Smooth muscle cell (in vitro differentiated cells): ENCODE results near the gene LCT. TPM values are rescaled to one million over a fixed set of nuclear protein-coding genes. Genes with fewer than 3 reads are reported as not detected.
A peak's percentile ranks its signal among the peaks of the same experiment; 100 is the strongest.

Experiments
- DNase-seq: peaks from one replicate; lab custom pipeline; 2025; ENCODE audit not compliant: unreplicated experiment; lab: John Stamatoyannopoulos, UW
- H2AFZ ChIP-seq: fragments of 200-600 bp; sonication (generic); 2 replicates; pipeline ENCODE4 v1.6.0; 2016; ENCODE audit warnings: antibody characterized with exemption, low read depth, mild to moderate bottlenecking
- H3F3A ChIP-seq: fragments of 200-600 bp; sonication (generic); 2 replicates; pipeline ENCODE4 v1.6.0; 2017; ENCODE audit warnings: antibody characterized with exemption, low read depth
- H3K27ac ChIP-seq: fragments of 200-600 bp; sonication (generic); 2 replicates; pipeline ENCODE4 v1.5.1; 2016; ENCODE audit warnings: low read depth, mild to moderate bottlenecking
- H3K27me3 ChIP-seq: fragments of 200-600 bp; sonication (generic); 2 replicates; pipeline ENCODE4 v1.6.1; 2016; ENCODE audit warnings: low read depth, mild to moderate bottlenecking
- H3K36me3 ChIP-seq: fragments of 200-600 bp; sonication (generic); 2 replicates; pipeline ENCODE4 v1.5.1; 2016; ENCODE audit warnings: low read depth
- H3K4me1 ChIP-seq: fragments of 200-600 bp; sonication (generic); 2 replicates; pipeline ENCODE4 v1.5.1; 2016; ENCODE audit warnings: low read depth
- H3K4me2 ChIP-seq: fragments of 200-600 bp; sonication (generic); 2 replicates; pipeline ENCODE4 v1.6.0; 2016; ENCODE audit warnings: mild to moderate bottlenecking
- H3K4me3 ChIP-seq: fragments of 200-600 bp; sonication (generic); 2 replicates; pipeline ENCODE4 v1.5.1; 2016; ENCODE audit warnings: mild to moderate bottlenecking
- H3K79me2 ChIP-seq: fragments of 200-600 bp; sonication (generic); 2 replicates; pipeline ENCODE4 v1.6.0; 2016; ENCODE audit warnings: low read depth, mild to moderate bottlenecking
- H3K9ac ChIP-seq: fragments of 200-600 bp; sonication (generic); 2 replicates; pipeline ENCODE4 v1.6.0; 2016; ENCODE audit warnings: low read depth
- H3K9me3 ChIP-seq: fragments of 200-600 bp; sonication (generic); replicated peaks from 2 replicates; pipeline ENCODE4 v1.5.1; 2016; ENCODE audit warnings: low read depth
- H4K20me1 ChIP-seq: fragments of 200-600 bp; sonication (generic); 2 replicates; pipeline ENCODE4 v1.6.0; 2016; ENCODE audit warnings: low read depth
- CTCF ChIP-seq: fragments of 200-600 bp; sonication (generic); IDR thresholded peaks from 2 replicates; pipeline ENCODE4 v1.5.1; 2017; ENCODE audit warnings: borderline replicate concordance, mild to moderate bottlenecking, antibody characterized with exemption; ENCODE audit not compliant: insufficient read depth, poor library complexity, severe bottlenecking
- WGBS: methylation state at CpG from one replicate; pipeline ENCODE4 v1.1.7; 2016; ENCODE audit warnings: low lambda C conversion rate; 5-methylcytosine and 5-hydroxymethylcytosine counted together
- polyA plus RNA-seq: library from polyadenylated mRNA; unstranded; fragments of >200 nt; fragmentation: Nextera tagmentation; extraction: Ambion mirVana; gene quantifications from 2 replicates; pipeline ENCODE4 v1.2.1, GENCODE V29; 2016
- total RNA-seq: library from RNA; depleted of rRNA; stranded (reverse); fragments of >200 nt; gene quantifications from 2 replicates; pipeline ENCODE4 v1.2.3, GENCODE V29; 2014

LCT gene
- total and polyA plus RNA-seq, 2 experiments from 2014 or later = 0.31 TPM; not detected in 1

DNA sequence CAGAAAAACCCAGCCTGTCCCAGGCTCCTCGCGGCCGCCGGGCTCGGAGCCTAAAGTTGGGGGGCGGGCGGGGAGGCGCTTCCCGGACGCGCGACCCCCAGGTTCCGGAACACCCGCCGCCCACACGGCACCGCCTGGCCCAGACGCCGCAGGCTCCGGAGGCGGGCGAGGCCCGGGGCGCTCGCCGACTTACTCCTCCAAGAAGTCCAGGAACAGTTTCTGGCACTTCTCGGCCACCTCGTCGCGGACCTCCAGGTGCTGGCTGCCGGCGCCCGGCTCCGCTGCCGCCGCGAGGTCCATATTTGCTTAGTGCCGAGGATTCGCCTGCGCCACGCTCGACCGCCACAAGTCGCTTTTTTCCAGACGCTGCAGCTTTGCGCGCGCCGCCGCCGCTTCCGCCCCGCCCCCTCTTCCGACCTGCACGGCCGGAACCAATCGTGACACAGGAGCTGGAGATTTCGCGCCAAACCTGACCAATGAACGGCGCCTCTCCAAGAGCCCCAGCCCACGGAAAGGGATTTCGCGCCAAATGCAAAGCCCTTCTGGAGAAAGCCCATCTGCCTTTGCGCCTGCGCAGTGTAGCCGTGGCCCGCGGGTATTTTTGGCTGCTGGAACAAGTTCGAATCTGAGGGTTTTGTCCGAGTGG lies 39.2 kb upstream of the LCT start, which contains the start of gene MCM6:
TSS of gene MCM6 (minus strand) at position 378 of the 646 bp plus-strand sequence. CDS start at position 300, 78 bp downstream.
- no peak for TF ChIP-seq CTCF
- Histone ChIP-seq H3K9ac (peak within 1 kb of the TSS; percentile 55), H3K4me2 (peak within 1 kb of the TSS; percentile 96), H3K27me3 (no peaks in the 10 kb centered on the region), H3K4me3 (peak within 1 kb of the TSS; percentile 86), H3F3A (no peaks in the 10 kb centered on the region), H3K36me3 (no peaks in the 10 kb centered on the region), H4K20me1 (no peaks in the 10 kb centered on the region), H3K4me1 (peaks cover 20% of the 10 kb centered on the region), H3K9me3 (no peaks in the 10 kb centered on the region), H3K27ac (peak within 1 kb of the TSS; percentile 46), H2AFZ (peak within 1 kb of the TSS; percentile 96), H3K79me2 (peaks cover 11% of the 10 kb centered on the region)
- under 1% methylated on average over 64 of the region's 71 CpGs for WGBS
- peak; percentile 90 for DNase-seq

DNA sequence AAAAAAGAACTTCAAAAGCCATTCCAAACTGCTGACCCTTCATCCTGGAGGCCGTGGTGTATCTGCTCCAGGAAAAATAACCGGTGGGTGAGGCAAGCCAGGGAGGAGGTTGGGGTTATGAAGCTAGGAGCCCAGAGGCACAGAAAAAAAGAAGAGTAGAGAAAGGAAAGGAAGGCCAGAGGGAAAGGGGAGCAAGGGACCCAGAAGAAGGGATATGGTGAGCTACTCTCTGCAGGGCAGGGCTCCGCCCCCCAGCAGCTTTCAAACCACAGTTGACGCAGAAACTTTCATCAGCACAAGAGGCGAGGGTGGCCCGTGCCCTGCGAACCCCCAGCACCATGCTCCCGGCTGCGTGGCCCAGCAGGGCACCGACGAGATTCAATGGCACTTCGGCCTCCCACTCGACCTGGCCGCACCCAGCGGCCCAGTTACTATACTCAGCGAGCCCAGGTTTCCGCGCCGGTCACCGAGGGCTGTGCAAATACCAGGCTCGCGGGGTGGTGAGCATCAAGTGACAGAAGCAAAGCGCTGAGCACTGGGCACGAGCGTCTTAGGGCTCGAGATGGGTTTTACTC lies 38.6 kb upstream of the LCT start:
- no peaks in the 10 kb centered on the region for H3K27me3 ChIP-seq
- peaks cover 20% of the 10 kb centered on the region for H3K4me1 ChIP-seq
- no peak for TF ChIP-seq CTCF
- no peaks in the 10 kb centered on the region for H4K20me1 ChIP-seq
- under 1% methylated on average over 26 of the region's 26 CpGs for WGBS
- H3K79me2 ChIP-seq = peaks cover 11% of the 10 kb centered on the region
- H3K27ac ChIP-seq = peak overlapping the region; percentile 46
- no peaks in the 10 kb centered on the region for H3K9me3 ChIP-seq
- H3F3A ChIP-seq = no peaks in the 10 kb centered on the region
- peak overlapping the region; percentile 86 for H3K4me3 ChIP-seq
- peak; percentile 45 for DNase-seq
- H3K9ac ChIP-seq = peak overlapping the region; percentile 55
- no peaks in the 10 kb centered on the region for H3K36me3 ChIP-seq
- H2AFZ ChIP-seq = peak overlapping the region; percentile 96
- peak overlapping the region; percentile 96 for H3K4me2 ChIP-seq

GRCh38 chr2:135874777-135875365 lies 37.9 kb upstream of the LCT start:
- TF ChIP-seq CTCF = no peak
- H3K9me3 ChIP-seq = no peaks in the 10 kb centered on the region
- H3K4me3 ChIP-seq = peak overlapping the region; percentile 86
- H3K27me3 ChIP-seq = no peaks in the 10 kb centered on the region
- no peak for DNase-seq
- 67% methylated on average over 19 of the region's 19 CpGs for WGBS
- H3K79me2 ChIP-seq = peaks cover 11% of the 10 kb centered on the region
- peak overlapping the region; percentile 96 for H3K4me2 ChIP-seq
- peaks cover 20% of the 10 kb centered on the region for H3K4me1 ChIP-seq
- no peaks in the 10 kb centered on the region for H4K20me1 ChIP-seq
- H3F3A ChIP-seq = no peaks in the 10 kb centered on the region
- H3K27ac ChIP-seq = no peak overlapping the region
- H2AFZ ChIP-seq = no peak overlapping the region
- no peaks in the 10 kb centered on the region for H3K36me3 ChIP-seq
- no peak overlapping the region for H3K9ac ChIP-seq
